Mesendoderm (in vitro differentiated cells): ENCODE measurements around the gene RNF13.
"Not testable (repeated sequence)": the region's sequence is repeated elsewhere in the genome, so short reads cannot be mapped to it uniquely, and the experiment has no call there.

Source experiments
- DNase-seq: peaks from one replicate; pipeline ENCODE4 v3.0.0; 2013
- H2AK5ac ChIP-seq: 2 replicates; pipeline ENCODE4 v1.6.1; 2013; ENCODE audit warnings: low read length, inconsistent platforms
- H2BK120ac ChIP-seq: 2 replicates; pipeline ENCODE4 v1.6.1; 2013; ENCODE audit warnings: low read depth, mild to moderate bottlenecking, low read length, moderate library complexity, mixed read lengths
- H2BK15ac ChIP-seq: replicated peaks from 2 replicates; pipeline ENCODE4 v1.6.1; 2013; ENCODE audit warnings: low read depth, mild to moderate bottlenecking, moderate library complexity
- H2BK5ac ChIP-seq: 2 replicates; pipeline ENCODE4 v1.6.1; 2013; ENCODE audit warnings: low read length, inconsistent platforms
- H3K18ac ChIP-seq: 2 replicates; pipeline ENCODE4 v1.6.1; 2013; ENCODE audit warnings: mild to moderate bottlenecking, low read length, mixed read lengths
- H3K23ac ChIP-seq: one replicate; pipeline ENCODE4 v1.6.1; 2013; ENCODE audit warnings: low read length
- H3K27ac ChIP-seq: 2 replicates; pipeline ENCODE4 v1.5.1; 2013; ENCODE audit warnings: low read depth, mild to moderate bottlenecking, inconsistent platforms, low read length, moderate library complexity
- H3K27me3 ChIP-seq: 2 replicates; pipeline ENCODE4 v1.6.1; 2013; ENCODE audit warnings: low read length, control low read depth, mild to moderate bottlenecking, inconsistent platforms; ENCODE audit not compliant: insufficient read depth, poor library complexity
- H3K36me3 ChIP-seq: 2 replicates; pipeline ENCODE4 v1.6.1; 2013; ENCODE audit warnings: low read length, inconsistent platforms; ENCODE audit not compliant: control insufficient read depth, insufficient read depth
- H3K4ac ChIP-seq: one replicate; pipeline ENCODE4 v1.6.1; 2013; ENCODE audit warnings: low read depth, mild to moderate bottlenecking, low read length, moderate library complexity
- H3K4me1 ChIP-seq: 2 replicates; pipeline ENCODE4 v1.6.1; 2013; ENCODE audit warnings: low read depth, low read length, inconsistent platforms; ENCODE audit not compliant: control insufficient read depth
- H3K4me2 ChIP-seq: 2 replicates; pipeline ENCODE4 v1.6.1; 2013; ENCODE audit warnings: low read length
- H3K4me3 ChIP-seq: 2 replicates; pipeline ENCODE4 v1.5.1; 2013; ENCODE audit warnings: mild to moderate bottlenecking, low read length
- H3K56ac ChIP-seq: one replicate; pipeline ENCODE4 v1.6.1; 2013; ENCODE audit warnings: low read length
- H3K79me1 ChIP-seq: 2 replicates; pipeline ENCODE4 v1.6.1; 2013; ENCODE audit warnings: low read length, inconsistent platforms
- H3K79me2 ChIP-seq: 2 replicates; pipeline ENCODE4 v1.6.1; 2013; ENCODE audit warnings: mild to moderate bottlenecking, low read length; ENCODE audit not compliant: control insufficient read depth, insufficient read depth
- H3K9ac ChIP-seq: 2 replicates; pipeline ENCODE4 v1.6.1; 2013; ENCODE audit warnings: low read length, inconsistent platforms
- H4K5ac ChIP-seq: one replicate; pipeline ENCODE4 v1.6.1; 2013; ENCODE audit warnings: low read length
- H4K8ac ChIP-seq: one replicate; pipeline ENCODE4 v1.6.1; 2013; ENCODE audit warnings: low read depth, mild to moderate bottlenecking, control low read depth, low read length, moderate library complexity
- WGBS: extraction: QIAGEN DNeasy Blood & Tissue Kit; methylation state at CpG from one replicate; pipeline ENCODE4 v1.1.7; 2013; ENCODE audit warnings: low lambda C conversion rate, missing lambda C conversion rate; ENCODE audit not compliant: insufficient coverage; ENCODE audit errors: extremely low coverage; 5-methylcytosine and 5-hydroxymethylcytosine counted together

Gene RNF13

GRCh38 chr3:149831321-149831720, 18.3 kb downstream of the RNF13 start:
- Histone ChIP-seq H2AK5ac (no peak overlapping the region), H3K9ac (no peak overlapping the region), H3K4me3 (no peak overlapping the region), H2BK15ac (no peak overlapping the region), H3K79me1 (peaks cover 4% of the 10 kb centered on the region), H2BK120ac (no peak overlapping the region), H3K23ac (no peak overlapping the region), H3K36me3 (no peaks in the 10 kb centered on the region), H3K18ac (no peak overlapping the region), H3K79me2 (peaks cover 6% of the 10 kb centered on the region), H4K8ac (no peak overlapping the region), H4K5ac (no peak overlapping the region), H3K4ac (no peak overlapping the region), H2BK5ac (no peak overlapping the region), H3K27me3 (no peaks in the 10 kb centered on the region), H3K27ac (no peak overlapping the region), H3K4me2 (no peak overlapping the region), H3K56ac (no peak overlapping the region), H3K4me1 (no peaks in the 10 kb centered on the region)
- WGBS: no CpG with 5 or more reads among the region's 4 CpGs
- DNase-seq: no peak

- Histone ChIP-seq H4K8ac (no peak overlapping the region), H3K18ac (no peak overlapping the region), H2BK120ac (no peak overlapping the region), H3K9ac (no peak overlapping the region), H3K36me3 (no peaks in the 10 kb centered on the region), H3K79me2 (peaks cover 6% of the 10 kb centered on the region), H3K4me1 (no peaks in the 10 kb centered on the region), H3K4me2 (no peak overlapping the region), H3K27ac (no peak overlapping the region), H3K27me3 (no peaks in the 10 kb centered on the region), H3K56ac (no peak overlapping the region), H2BK5ac (no peak overlapping the region), H3K4me3 (no peak overlapping the region), H3K4ac (no peak overlapping the region), H4K5ac (no peak overlapping the region), H2BK15ac (no peak overlapping the region), H2AK5ac (no peak overlapping the region), H3K23ac (no peak overlapping the region), H3K79me1 (peaks cover 4% of the 10 kb centered on the region)
- DNase-seq: no peak
- no CpG with 5 or more reads among the region's 1 CpG for WGBS
Observed at GRCh38 chr3:149832086-149832485, 19.1 kb downstream of the RNF13 start.

- Histone ChIP-seq H3K56ac (no peak overlapping the region), H3K23ac (no peak overlapping the region), H3K9ac (no peak overlapping the region), H4K5ac (no peak overlapping the region), H3K4ac (no peak overlapping the region), H3K79me1 (peaks cover 4% of the 10 kb centered on the region), H2BK120ac (no peak overlapping the region), H3K4me1 (no peaks in the 10 kb centered on the region), H2BK5ac (no peak overlapping the region), H3K27ac (no peak overlapping the region), H3K4me2 (no peak overlapping the region), H2AK5ac (no peak overlapping the region), H3K18ac (no peak overlapping the region), H3K27me3 (no peaks in the 10 kb centered on the region), H3K4me3 (no peak overlapping the region), H3K36me3 (no peaks in the 10 kb centered on the region), H2BK15ac (no peak overlapping the region), H3K79me2 (peaks cover 6% of the 10 kb centered on the region), H4K8ac (no peak overlapping the region)
- WGBS: no CpG with 5 or more reads among the region's 2 CpGs
- DNase-seq: no peak
Observed at GRCh38 chr3:149833241-149833640, 20.2 kb downstream of the RNF13 start.

- not testable (repeated sequence) for H2BK15ac ChIP-seq, H2BK120ac ChIP-seq, H3K4me2 ChIP-seq, H3K79me1 ChIP-seq, DNase-seq, H3K23ac ChIP-seq, H3K18ac ChIP-seq, H4K5ac ChIP-seq, H3K56ac ChIP-seq, H2AK5ac ChIP-seq, H3K27ac ChIP-seq, H2BK5ac ChIP-seq, H3K4me3 ChIP-seq, H3K36me3 ChIP-seq, H4K8ac ChIP-seq, H3K4me1 ChIP-seq, H3K79me2 ChIP-seq, H3K9ac ChIP-seq, H3K4ac ChIP-seq, H3K27me3 ChIP-seq
- WGBS: no CpG with 5 or more reads among the region's 3 CpGs
Observed at GRCh38 chr3:149838491-149838890, 25.5 kb downstream of the RNF13 start.

GRCh38 chr3:149839469-149839868, 26.5 kb downstream of the RNF13 start:
- not testable (repeated sequence) for H2BK15ac ChIP-seq, H2BK120ac ChIP-seq, H3K4ac ChIP-seq, H3K27me3 ChIP-seq, H3K79me2 ChIP-seq, H3K9ac ChIP-seq, H2BK5ac ChIP-seq, H3K18ac ChIP-seq, H2AK5ac ChIP-seq, H3K56ac ChIP-seq, H3K4me2 ChIP-seq, H3K23ac ChIP-seq, H3K4me3 ChIP-seq, H4K8ac ChIP-seq, H3K27ac ChIP-seq, H3K79me1 ChIP-seq, H3K36me3 ChIP-seq, DNase-seq, H4K5ac ChIP-seq, H3K4me1 ChIP-seq
- WGBS: no CpG with 5 or more reads among the region's 3 CpGs

- no peak overlapping the region for H3K9ac ChIP-seq
- no peaks in the 10 kb centered on the region for H3K36me3 ChIP-seq
- no peaks in the 10 kb centered on the region for H3K4me1 ChIP-seq
- no peak overlapping the region for H3K56ac ChIP-seq
- H4K5ac ChIP-seq: no peak overlapping the region
- H2BK15ac ChIP-seq: no peak overlapping the region
- no peak overlapping the region for H2AK5ac ChIP-seq
- peaks cover 2% of the 10 kb centered on the region for H3K79me1 ChIP-seq
- H2BK120ac ChIP-seq: no peak overlapping the region
- H3K4me3 ChIP-seq: no peak overlapping the region
- H4K8ac ChIP-seq: no peak overlapping the region
- WGBS: no CpG with 5 or more reads among the region's 3 CpGs
- H2BK5ac ChIP-seq: no peak overlapping the region
- no peak overlapping the region for H3K23ac ChIP-seq
- no peak overlapping the region for H3K4ac ChIP-seq
- H3K27me3 ChIP-seq: no peaks in the 10 kb centered on the region
- H3K18ac ChIP-seq: no peak overlapping the region
- no peak overlapping the region for H3K27ac ChIP-seq
- H3K79me2 ChIP-seq: no peaks in the 10 kb centered on the region
- DNase-seq: no peak
- no peak overlapping the region for H3K4me2 ChIP-seq
Observed at GRCh38 chr3:149839896-149840295, 26.9 kb downstream of the RNF13 start.
